ENCODE data around the gene SST. TPM values are rescaled to one million over a fixed set of nuclear protein-coding genes. Genes with fewer than 3 reads are reported as not detected.

SST gene
- total and polyA plus RNA-seq, 10 of the 15 experiments (the other 5 are each of a cell fraction or from before 2014, with no cell fraction given) = 0.35 to 0.38 TPM; not detected in 8

GRCh38 chr3:187713504-187713903 is 43.3 kb upstream of the SST start:
- 46% methylated on average over 2 of the region's 2 CpGs for WGBS (ENCODE audit: insufficient coverage, insufficient replicate concordance, low lambda C conversion rate, missing lambda C conversion rate)
- no TSS peak for BruUV-seq (replicated peaks)
- DNase-seq (ENCODE audit: low read depth, low spot score) (no peak), ATAC-seq (peak; percentile 85), FAIRE-seq (no peak)
- Histone ChIP-seq H3K27ac (ENCODE audit: control insufficient read depth, insufficient read depth) (no peak overlapping the region), H3K27me3 (replicated peaks in 1 of 2; ENCODE audit: control insufficient read depth in 2 of 2, insufficient read depth in 2 of 2, low read length in 1 of 2) (no peaks in the 10 kb centered on the region), H4K20me1 (ENCODE audit: control insufficient read depth, insufficient read depth) (no peaks in the 10 kb centered on the region), H2AFZ (ENCODE audit: control insufficient read depth, low read depth, low read length) (no peak overlapping the region), H3K4me3 (no peak overlapping the region), H3K79me2 (ENCODE audit: control insufficient read depth, insufficient read depth, low read length) (no peaks in the 10 kb centered on the region), H3K4me1 (ENCODE audit: control insufficient read depth, insufficient read depth, low read length) (no peaks in the 10 kb centered on the region), H3K36me3 (ENCODE audit: control insufficient read depth in 2 of 2, insufficient read depth in 2 of 2, low read length in 1 of 2) (no peaks in the 10 kb centered on the region), H3K4me2 (ENCODE audit: control insufficient read depth, insufficient read depth) (no peak overlapping the region), H3K9ac (ENCODE audit: control insufficient read depth, insufficient read depth, low read length) (no peak overlapping the region), H3K9me3 (replicated peaks; ENCODE audit: control insufficient read depth, insufficient read depth, low read length) (no peaks in the 10 kb centered on the region; the same call in 2 of the 3 replicates)
- intact Hi-C loops (cut with micrococcal nuclease; ENCODE audit: unreplicated experiment) (no loop called here), in situ Hi-C loops (cut with MboI) (no loop called here)
- TF ChIP-seq ATF2 (IDR thresholded peaks at IDR 0.05; ENCODE audit: low read length) (no peak), ZBTB33 (IDR thresholded peaks at IDR 0.05) (no peak), NFYA (IDR thresholded peaks at IDR 0.05; ENCODE audit: borderline replicate concordance, low read depth, low read length) (no peak), BACH1 (IDR thresholded peaks at IDR 0.05; ENCODE audit: borderline replicate concordance) (no peak), RAD51 (IDR thresholded peaks at IDR 0.05) (no peak), ZBTB11 (CRISPR knock-in tag; IDR thresholded peaks at IDR 0.05) (no peak), ZBTB4 (CRISPR knock-in tag; IDR thresholded peaks at IDR 0.05) (no peak), NFYB (IDR thresholded peaks at IDR 0.05; ENCODE audit: insufficient read depth, low read depth, low read length) (0 out of 2 replicates have a peak, but pooled peaks have one; percentile 48), NR2F1 (conservative IDR thresholded peaks at IDR 0.05) (no peak)
- ChIA-PET RAD21 (ENCODE audit: unreplicated experiment) (interaction anchor here (1.1 to 5.5 kb wide), 2 partner anchors 26 to 395 kb away, joined by 4 to 31 read pairs; no protein-coding TSS in a partner anchor), SMC1A (ENCODE audit: uncharacterized antibody, unreplicated experiment) (interaction anchor here (0.9 to 3.3 kb wide), 5 partner anchors 8 to 493 kb away, joined by 3 to 22 read pairs (median 10); partner anchors contain the start of gene RTP2), CTCF (interaction anchor here (0.6 to 5.5 kb wide), 12 partner anchors 8 to 1241 kb away, joined by 3 to 54 read pairs (median 6); partner anchors contain the start of genes RTP2 and RTP4), POLR2A (no interaction called here)

Data from GM12878 (cell line).